Measurements from ENCODE around the gene SLC30A9. TPM values are rescaled to one million over a fixed set of nuclear protein-coding genes. Genes with fewer than 3 reads are reported as not detected.

The SLC30A9 gene
- total RNA-seq, 4 donors from 2014 or later, result 39.4 to 54.9 (median 46.7) TPM

GRCh38 chr4:41975341-41975740 is 15.0 kb upstream of the SLC30A9 start:
- no peak overlapping the region for H3K27ac ChIP-seq
- ATAC-seq, result no peak
- H3K4me3 ChIP-seq, result no peak overlapping the region
- H3K36me3 ChIP-seq, result no peaks in the 10 kb centered on the region
- TF ChIP-seq CTCF (IDR thresholded peaks at IDR 0.05) (no peak), EP300 (IDR thresholded peaks at IDR 0.05) (no peak), POLR2A (IDR thresholded peaks at IDR 0.05) (no peak), POLR2AphosphoS5 (IDR thresholded peaks at IDR 0.05) (no peak)
- H3K27me3 ChIP-seq, result no peaks in the 10 kb centered on the region
- H3K4me1 ChIP-seq, result no peaks in the 10 kb centered on the region
- WGBS, 2 donors (ENCODE audit: low coverage in 1 of 2), result 43 to 65% methylated on average over 1 of the region's 1 CpG
- no peaks in the 10 kb centered on the region for H3K9me3 ChIP-seq

GRCh38 chr4:41976775-41977516 is 13.4 kb upstream of the SLC30A9 start:
- no peaks in the 10 kb centered on the region for H3K27me3 ChIP-seq
- H3K9me3 ChIP-seq, result no peaks in the 10 kb centered on the region
- no peaks in the 10 kb centered on the region for H3K36me3 ChIP-seq
- no peaks in the 10 kb centered on the region for H3K4me1 ChIP-seq
- ATAC-seq, result no peak
- no peak for TF ChIP-seq EP300 (IDR thresholded peaks at IDR 0.05)
- no peak overlapping the region for H3K27ac ChIP-seq
- no peak overlapping the region for H3K4me3 ChIP-seq
- WGBS, 2 donors (ENCODE audit: low coverage in 1 of 2), result 58 to 73% methylated on average over 1 of the region's 1 CpG

- Histone ChIP-seq H3K27me3 (no peaks in the 10 kb centered on the region), H3K4me1 (no peaks in the 10 kb centered on the region), H3K4me3 (no peak overlapping the region), H3K36me3 (no peaks in the 10 kb centered on the region), H3K9me3 (no peaks in the 10 kb centered on the region), H3K27ac (no peak overlapping the region)
- WGBS, 2 donors (ENCODE audit: low coverage in 1 of 2), result 41 to 55% methylated on average over 3 of the region's 3 CpGs
- TF ChIP-seq POLR2A (IDR thresholded peaks at IDR 0.05) (no peak), POLR2AphosphoS5 (IDR thresholded peaks at IDR 0.05) (no peak), EP300 (IDR thresholded peaks at IDR 0.05) (no peak), CTCF (IDR thresholded peaks at IDR 0.05) (no peak)
- ATAC-seq, result no peak
These were observed 12.6 kb upstream of the SLC30A9 start for GRCh38 chr4:41977709-41978108.

GRCh38 chr4:41981456-41981855 is 8.9 kb upstream of the SLC30A9 start, which contains the start of gene DCAF4L1:
TSS of gene DCAF4L1 (plus strand) at chr4:41981756. CDS start at chr4:41981793, 37 bp downstream.
- no peak for TF ChIP-seq CTCF (IDR thresholded peaks at IDR 0.05)
- TF ChIP-seq EP300 (IDR thresholded peaks at IDR 0.05), result no peak
- no peak for TF ChIP-seq POLR2AphosphoS5 (IDR thresholded peaks at IDR 0.05)
- no peak for TF ChIP-seq POLR2A (IDR thresholded peaks at IDR 0.05)
- no peak for ATAC-seq
- WGBS, 2 donors (ENCODE audit: low coverage in 1 of 2), result 85 to 90% methylated on average over 10 to 12 of the region's 12 CpGs
- no peaks in the 10 kb centered on the region for H3K36me3 ChIP-seq
- H3K4me1 ChIP-seq, result no peaks in the 10 kb centered on the region
- no peaks in the 10 kb centered on the region for H3K9me3 ChIP-seq
- no peak within 1 kb of the TSS for H3K27ac ChIP-seq
- H3K4me3 ChIP-seq, result no peak within 1 kb of the TSS
- H3K27me3 ChIP-seq, result no peaks in the 10 kb centered on the region

- Histone ChIP-seq H3K4me1 (no peaks in the 10 kb centered on the region), H3K36me3 (no peaks in the 10 kb centered on the region), H3K27me3 (no peaks in the 10 kb centered on the region), H3K4me3 (no peak overlapping the region), H3K27ac (no peak overlapping the region), H3K9me3 (no peaks in the 10 kb centered on the region)
- WGBS, 2 donors (ENCODE audit: low coverage in 1 of 2), result 85 to 99% methylated on average over 8 to 11 of the region's 22 CpGs
- TF ChIP-seq CTCF (IDR thresholded peaks at IDR 0.05), result no peak
- no peak for TF ChIP-seq EP300 (IDR thresholded peaks at IDR 0.05)
- no peak for TF ChIP-seq POLR2AphosphoS5 (IDR thresholded peaks at IDR 0.05)
- no peak for ATAC-seq
These were observed 7.6 kb upstream of the SLC30A9 start for GRCh38 chr4:41982716-41983115.

Measured in gastroesophageal sphincter (tissue), 4 donors.